Fibroblast of pulmonary artery (primary cell): ENCODE measurements around the gene CILP2.

Experiments
- DNase-seq: peaks from one replicate; pipeline ENCODE4 v3.0.0-alpha.2; 2010; ENCODE audit warnings: low read depth
- H3K4me3 ChIP-seq: replicated peaks from 2 replicates; pipeline ENCODE4 v1.5.1; 2011; ENCODE audit warnings: low read depth, mild to moderate bottlenecking, control low read depth, low read length, moderate library complexity
- CTCF ChIP-seq: IDR thresholded peaks from 2 replicates; pipeline ENCODE4 v1.5.1; 2011; ENCODE audit warnings: mild to moderate bottlenecking, control low read depth, low read length, inconsistent platforms; ENCODE audit errors: missing control alignments

Gene CILP2

GRCh38 chr19:19493841-19494546 is 44.1 kb upstream of the CILP2 start:
- H3K4me3 ChIP-seq, result no peak overlapping the region
- TF ChIP-seq CTCF, result no peak
- no peak for DNase-seq

- H3K4me3 ChIP-seq, result no peak overlapping the region
- no peak for TF ChIP-seq CTCF
- no peak for DNase-seq
Observed at GRCh38 chr19:19495614-19496603, 42.2 kb upstream of the CILP2 start.

GRCh38 chr19:19498255-19498991 is 39.6 kb upstream of the CILP2 start:
- DNase-seq, result no peak
- H3K4me3 ChIP-seq, result no peak overlapping the region
- no peak for TF ChIP-seq CTCF

DNA sequence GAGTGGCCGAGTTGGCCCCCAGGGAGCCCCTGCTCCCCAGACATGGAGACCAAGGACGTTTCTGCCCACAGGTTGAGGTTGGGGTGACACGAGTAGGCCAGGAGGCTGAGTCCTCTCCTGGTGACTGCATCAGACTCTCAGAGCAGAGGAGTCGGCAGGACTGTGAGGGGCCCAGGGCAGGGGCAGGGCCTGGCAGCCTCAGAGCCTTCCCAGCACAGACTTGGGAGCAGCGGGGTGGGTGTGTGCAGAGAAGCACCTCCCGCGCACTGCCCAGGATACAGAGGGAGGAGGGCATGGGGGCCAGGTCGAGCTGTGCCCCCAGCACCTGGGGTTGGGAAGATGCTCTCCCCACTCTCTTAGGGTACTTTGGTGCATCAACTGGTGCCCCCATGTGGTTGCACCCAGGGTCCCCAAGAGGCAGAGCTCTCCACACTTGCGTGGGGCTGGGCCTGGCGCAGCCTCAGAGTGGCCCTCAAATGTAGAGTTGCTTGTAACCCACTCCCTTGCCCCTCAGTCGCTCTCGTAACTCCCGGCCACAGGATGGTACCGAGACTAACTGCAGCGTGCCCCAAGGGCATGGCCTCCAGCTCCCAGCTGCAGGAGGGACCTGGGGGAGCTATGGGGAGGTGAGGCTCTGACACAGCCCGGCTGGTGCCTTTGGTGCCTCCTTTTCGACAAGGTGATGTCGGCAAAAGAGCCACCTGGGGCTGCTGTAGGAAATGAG is 38.6 kb upstream of the CILP2 start:
- no peak for TF ChIP-seq CTCF
- no peak for DNase-seq
- H3K4me3 ChIP-seq, result no peak overlapping the region

- DNase-seq, result no peak
- no peak overlapping the region for H3K4me3 ChIP-seq
- TF ChIP-seq CTCF, result no peak
Observed at GRCh38 chr19:19500975-19501644, 37.0 kb upstream of the CILP2 start.

DNA sequence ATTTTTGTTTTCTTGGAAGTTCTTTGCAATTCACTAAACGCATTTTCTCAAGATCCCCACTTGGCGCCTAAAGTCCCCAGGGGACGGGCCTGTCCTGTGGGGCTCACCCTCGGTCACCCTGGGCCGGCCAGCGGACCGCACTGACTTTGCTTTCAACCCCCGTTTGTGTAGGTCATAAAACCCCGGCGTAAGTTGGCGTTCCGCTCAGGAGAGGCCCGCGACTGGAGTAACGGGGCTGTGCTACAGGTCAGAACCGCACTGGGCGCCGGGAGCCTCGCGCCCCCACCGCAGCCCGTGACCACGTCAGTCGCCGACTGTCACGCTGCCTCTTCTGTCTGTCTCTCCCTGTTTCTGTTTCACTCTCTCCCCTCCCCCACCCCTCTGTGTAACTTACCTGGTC is 36.3 kb upstream of the CILP2 start:
- DNase-seq, result no peak
- no peak for TF ChIP-seq CTCF
- H3K4me3 ChIP-seq, result no peak overlapping the region
